Activated T-cell treated with anti-CD3 and anti-CD28 coated beads for 48 hours (primary cell): ENCODE data around the gene TOP3A.
A peak's percentile ranks its signal among the peaks of the same experiment; 100 is the strongest.

Experiments
- DNase-seq: peaks from one replicate; pipeline ENCODE4 v3.0.0-alpha.2; 2020; ENCODE audit warnings: low read depth

The TOP3A gene

DNA sequence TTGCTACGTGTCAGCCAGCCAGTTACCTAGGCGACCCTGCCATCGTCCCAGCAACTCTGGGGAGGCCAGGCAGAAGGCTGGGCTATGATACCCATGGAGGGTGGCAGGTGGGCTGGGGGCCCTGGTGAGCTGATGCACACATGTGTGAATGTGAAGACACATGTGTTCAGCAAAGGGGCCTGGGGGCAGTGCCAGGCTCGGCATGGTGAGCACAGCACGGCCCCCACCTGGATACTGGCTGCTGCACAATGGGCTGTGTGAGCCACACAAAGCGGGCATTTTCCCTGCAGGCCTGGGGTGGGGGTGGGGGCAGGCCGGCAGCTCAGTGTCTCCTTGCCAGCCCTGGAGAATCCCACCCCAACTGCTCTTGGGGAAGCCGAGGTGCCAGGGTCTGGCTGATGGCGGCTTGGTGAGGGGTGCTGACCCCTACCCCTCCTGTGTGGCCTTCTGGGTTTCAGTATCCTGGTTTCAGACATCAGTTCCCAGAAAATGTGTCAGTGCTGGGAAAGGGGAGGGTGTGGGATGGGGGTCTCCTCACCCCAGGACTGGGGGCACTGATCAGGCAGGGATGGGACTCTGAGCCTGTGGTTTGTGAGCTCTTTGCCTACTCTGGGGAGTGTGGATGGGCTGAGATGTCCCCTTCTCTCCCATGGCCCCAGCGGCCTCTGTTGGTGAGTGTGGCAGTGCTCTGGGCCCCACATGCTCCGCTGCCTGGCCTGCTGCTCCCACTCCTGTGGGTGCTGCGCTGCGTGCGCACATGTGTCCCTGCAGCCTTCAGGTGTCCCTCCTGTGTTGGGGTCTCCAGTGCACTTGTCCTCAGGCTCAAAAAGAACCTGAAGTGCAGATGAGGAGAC lies 84.3 kb downstream of the TOP3A start:
- no peak for DNase-seq

DNA sequence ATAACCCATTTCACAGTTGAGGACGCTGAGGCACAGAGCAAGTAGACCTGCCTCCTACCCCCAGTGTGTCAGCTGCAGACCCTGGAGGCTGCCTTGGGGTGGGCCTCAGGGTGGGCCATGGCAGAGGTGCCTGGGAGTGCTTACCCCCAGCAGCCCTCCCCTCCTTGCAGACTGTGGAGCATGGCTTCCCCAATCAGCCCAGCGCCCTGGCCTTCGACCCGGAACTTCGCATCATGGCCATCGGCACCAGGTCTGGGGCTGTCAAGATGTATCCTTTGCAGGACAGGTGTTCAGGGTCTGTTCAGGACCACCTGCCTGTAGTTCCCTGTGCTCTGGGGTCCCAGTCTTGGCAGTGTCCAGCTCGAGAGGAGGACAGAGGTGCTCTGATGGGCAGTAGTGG lies 85.0 kb downstream of the TOP3A start:
- DNase-seq = no peak

DNA sequence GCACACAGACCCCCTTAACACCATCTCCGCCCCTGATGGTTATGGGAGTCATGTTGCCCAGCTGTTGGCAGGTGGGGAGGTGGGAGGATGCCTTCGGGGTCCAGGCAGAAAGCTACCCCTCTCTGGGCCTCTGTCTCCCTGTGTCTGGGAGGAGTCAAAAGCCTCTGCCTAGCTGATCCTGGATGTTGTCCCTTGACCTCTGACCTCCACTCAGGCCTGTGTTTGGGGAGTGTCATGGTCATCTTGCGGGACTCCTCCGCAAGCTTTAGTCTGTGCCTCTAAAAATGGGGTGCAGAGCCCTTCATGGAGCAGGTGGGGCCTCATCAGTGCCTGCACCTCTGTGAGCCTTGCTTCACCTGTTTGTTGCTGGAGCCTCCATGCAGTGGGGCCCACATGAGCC lies 85.5 kb downstream of the TOP3A start:
- no peak for DNase-seq

DNA sequence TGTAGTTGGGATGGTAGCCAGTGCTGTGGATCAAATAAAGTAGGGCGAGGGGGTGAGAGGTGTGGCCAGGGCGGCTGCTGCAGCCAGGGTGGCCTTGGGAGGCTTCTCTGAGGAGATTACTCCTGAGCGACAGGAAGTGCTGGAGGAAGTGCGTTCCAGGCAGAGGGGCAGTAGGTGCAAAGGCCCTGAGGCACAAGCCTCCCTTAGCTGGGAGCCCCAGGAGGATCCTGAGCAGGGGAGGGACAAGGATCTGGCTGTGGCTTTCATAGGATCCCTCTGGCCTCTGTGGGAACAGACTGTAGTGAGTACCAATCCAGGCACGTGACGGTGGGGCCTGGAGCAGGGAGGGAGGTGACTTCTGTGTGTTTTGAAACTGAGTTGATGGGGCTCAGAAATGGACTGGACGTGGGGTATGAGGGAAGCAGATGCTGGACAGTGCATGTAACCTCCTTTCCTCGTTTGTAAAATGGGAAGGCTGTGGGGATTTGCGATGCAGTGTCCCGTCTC lies 86.6 kb downstream of the TOP3A start:
- no peak for DNase-seq

DNA sequence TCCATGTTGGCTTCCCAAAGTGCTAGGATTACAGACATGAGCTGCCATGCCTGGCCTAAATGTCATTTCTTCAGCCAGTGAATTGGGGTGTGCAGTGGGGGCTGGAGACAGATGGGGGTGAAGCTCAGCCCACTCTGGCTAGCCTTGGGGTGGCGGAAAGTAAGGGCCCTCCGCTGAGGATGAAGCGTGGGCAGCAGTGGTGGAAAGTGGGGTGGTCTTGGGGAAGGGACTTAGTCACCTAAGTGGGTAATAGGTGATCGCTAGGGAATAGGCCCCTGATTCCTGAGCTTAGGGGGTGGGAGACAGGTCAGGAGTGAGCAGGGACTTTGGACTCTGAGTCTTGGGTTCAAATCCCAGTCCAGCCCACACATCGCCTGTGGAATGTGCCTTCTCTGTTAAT lies 87.2 kb downstream of the TOP3A start:
- no peak for DNase-seq

DNA sequence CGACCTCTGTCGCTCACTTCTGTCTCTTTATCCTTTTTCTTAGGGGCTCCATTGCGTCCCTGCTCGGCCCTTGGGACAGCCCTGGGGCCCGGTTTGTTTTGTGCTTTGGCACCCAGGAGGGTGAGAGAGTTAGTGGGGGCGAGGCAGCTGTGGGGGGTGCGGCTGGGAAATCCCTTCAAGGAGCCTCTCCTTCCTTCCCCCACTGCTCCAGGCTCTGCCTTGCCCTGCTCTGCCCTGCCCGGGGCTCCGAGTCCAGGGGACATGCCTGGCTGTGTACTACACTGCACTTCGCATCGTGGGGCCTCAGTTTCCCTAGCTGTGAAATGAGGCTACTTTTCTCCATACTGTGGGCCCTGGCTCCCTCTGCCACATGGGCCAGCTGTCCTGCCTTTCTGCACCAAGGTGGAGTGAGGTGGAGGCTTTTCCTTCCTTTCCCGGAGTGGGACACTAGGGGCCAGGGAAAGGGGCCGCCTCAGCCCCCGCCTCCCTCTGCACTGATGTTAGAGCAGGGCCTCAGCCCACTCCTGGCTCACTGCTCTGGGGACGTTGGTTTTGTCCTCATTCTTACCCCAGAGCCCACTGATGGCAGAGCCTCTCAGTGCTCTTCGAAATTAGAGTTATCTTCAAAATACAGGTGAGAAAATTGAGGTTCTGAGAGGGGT lies 88.4 kb downstream of the TOP3A start:
- DNase-seq = no peak

DNA sequence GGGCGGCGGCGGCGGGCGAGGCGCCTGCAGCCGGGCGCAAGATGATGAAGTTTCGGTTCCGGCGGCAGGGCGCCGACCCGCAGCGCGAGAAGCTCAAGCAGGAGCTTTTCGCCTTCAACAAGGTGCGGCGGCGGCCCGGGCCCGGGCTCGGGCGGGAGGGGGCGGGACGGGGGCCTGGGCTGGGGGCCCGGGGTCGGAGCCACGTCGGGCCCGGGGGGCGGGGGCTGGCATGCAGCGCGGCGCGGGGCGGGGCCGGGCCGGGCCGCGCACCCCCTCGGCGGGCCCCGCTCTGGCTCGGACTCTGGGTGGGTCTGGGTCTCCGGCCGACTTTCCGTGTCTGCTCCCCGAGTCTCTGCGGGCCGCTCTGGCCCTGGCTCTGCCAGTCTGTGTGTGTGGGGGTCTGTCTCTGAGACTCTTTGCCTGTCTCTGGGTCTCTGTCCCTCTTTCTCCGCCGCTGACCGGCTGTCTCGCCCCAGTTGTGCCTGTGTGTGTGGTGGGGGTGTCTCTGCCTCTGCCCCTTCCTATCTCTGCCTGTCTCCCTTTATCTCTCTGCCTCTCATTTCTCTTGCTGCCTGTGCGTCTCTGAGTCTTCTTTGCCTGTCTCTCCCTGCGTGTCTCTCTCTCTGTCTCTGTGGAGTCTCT lies 89.0 kb downstream of the TOP3A start:
- no peak for DNase-seq

DNA sequence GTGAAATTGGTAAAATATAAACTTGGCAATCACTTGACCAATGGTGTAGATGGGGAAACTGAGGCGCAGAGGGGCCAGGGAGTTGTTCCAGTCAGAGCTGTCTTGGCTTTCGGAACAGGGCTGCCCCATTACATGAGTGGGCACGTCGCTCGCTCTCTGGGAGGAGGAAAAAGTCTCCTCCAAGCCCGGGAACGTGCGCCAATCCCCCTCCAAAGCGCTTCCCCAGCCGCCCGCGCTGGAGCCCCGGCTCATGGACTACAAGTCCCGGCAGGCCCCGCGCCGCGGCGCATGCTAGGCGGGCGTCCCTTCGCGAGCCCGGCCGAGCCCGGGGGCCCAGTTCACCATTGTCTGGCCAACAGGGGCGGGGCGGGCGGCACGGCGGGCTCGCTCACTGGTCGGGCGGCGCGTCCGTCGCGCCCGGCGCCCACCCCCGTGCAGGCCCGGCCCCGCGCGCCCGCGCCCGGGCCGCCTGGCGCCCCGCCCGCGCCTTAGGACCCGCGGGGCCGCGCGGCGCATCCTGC lies 89.6 kb downstream of the TOP3A start, which contains the start of gene LLGL1:
LLGL1 (plus strand) TSS at position 515 of the 521 bp plus-strand sequence. CDS start 48 bp downstream, outside the sequence.
- DNase-seq = peak; percentile 97

DNA sequence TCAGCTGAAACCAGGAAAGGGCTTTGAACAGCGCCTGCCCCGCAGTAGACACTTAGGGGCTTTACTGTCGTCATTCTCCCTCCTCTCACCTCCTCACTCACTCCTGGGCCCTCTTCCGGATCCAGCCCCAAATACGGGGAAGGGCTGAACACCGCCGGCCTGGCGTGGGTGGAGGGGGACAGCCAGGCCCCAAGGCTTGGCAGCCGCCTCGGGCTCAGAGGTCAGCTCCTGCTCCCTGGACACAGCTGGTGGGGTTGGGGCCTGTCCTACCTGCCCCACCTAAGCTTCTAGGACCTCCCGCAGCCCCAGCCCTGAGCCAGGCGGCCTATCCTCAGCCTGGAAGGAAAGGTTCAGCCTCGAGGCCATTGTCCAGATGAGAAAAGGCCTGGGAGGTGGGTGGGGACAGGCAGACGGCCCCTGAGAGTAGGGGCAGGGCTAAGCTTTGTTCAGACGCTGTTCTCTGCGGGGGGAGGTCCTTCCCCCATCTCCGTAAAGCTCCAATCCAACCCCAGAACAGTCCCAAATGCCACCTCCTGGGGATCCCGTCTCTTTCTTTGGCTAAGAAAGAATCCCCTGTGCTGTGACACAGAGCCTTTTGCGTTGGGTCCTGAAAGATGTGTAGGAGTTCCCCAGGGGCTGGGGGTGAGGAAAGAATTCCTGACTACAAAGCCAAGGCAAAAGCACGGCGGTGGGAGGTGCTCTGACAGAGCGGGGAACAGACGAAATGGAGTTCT lies 90.2 kb downstream of the TOP3A start:
- DNase-seq = no peak

DNA sequence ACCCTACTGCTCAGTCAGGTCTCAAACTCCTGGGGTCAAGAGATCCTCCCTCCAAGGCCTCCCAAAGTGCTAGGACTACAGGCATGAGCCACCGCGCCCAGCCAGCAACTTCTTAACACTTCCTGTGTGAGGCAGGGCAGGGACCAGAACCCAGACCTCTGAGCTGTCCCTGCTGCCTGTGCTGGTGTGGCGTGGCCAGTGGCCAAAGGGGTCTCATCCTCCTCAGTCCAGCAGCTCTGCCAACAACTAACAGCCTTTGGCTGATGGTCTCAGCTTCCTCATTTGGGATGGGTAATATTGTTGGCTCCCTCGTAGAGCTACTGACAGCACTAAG lies 90.8 kb downstream of the TOP3A start:
- DNase-seq = no peak
